Right lobe of liver (tissue), 6 donors: ENCODE results near the gene CDH12. TPM values are rescaled to one million over a fixed set of nuclear protein-coding genes. Genes with fewer than 3 reads are reported as not detected.
A peak's percentile ranks its signal among the peaks of the same experiment; 100 is the strongest.

Experiments used
- ATAC-seq, 4 donors: fragments of 200-7000 bp; cut with Tn5 transposase; one replicate each; pipeline ENCODE4 v1.9.1; 2020; ENCODE audit warnings: mild to moderate bottlenecking in 4 of 4, moderate library complexity in 4 of 4
- DNase-seq, 3 donors: peaks; one replicate each; pipeline ENCODE4 v3.0.0-alpha.2; 2020
- H3K27ac ChIP-seq, 3 donors: fragments of 200-600 bp; one replicate each; pipeline ENCODE4 v1.8.0; 2022
- H3K27me3 ChIP-seq, 2 donors: fragments of 200-600 bp; one replicate each; pipeline ENCODE4 v1.8.0; 2022
- H3K36me3 ChIP-seq, 4 donors: fragments of 200-600 bp; sonication (generic) in 1 of 4; one replicate each; pipeline versions ENCODE4 v1.5.1 to v1.8.0; 2017 to 2022; ENCODE audit warnings: control low read depth in 1 of 4
- H3K4me1 ChIP-seq, 4 donors: fragments of 200-600 bp; sonication (generic) in 1 of 4; one replicate each; pipeline versions ENCODE4 v1.5.1 to v1.8.0; 2017 to 2022; ENCODE audit warnings: control low read depth in 1 of 4
- H3K4me3 ChIP-seq, 3 donors: fragments of 200-600 bp; one replicate each; pipeline ENCODE4 v1.8.0; 2022
- H3K9me3 ChIP-seq, 4 donors: fragments of 200-600 bp; sonication (generic) in 1 of 4; one replicate each; pipeline versions ENCODE4 v1.5.1 to v1.8.0; 2017 to 2022; ENCODE audit warnings: control low read depth in 1 of 4
- CTCF ChIP-seq, 4 donors: fragments of 200-600 bp in 3 of 4; fragments of 450-650 bp in 1 of 4; IDR thresholded peaks; one replicate each; pipeline versions ENCODE4 v1.5.1 to v1.8.0; 2016 to 2022; ENCODE audit warnings: antibody characterized with exemption in 4 of 4, mild to moderate bottlenecking in 2 of 4
- POLR2A ChIP-seq: fragments of 450-650 bp; IDR thresholded peaks from one replicate; pipeline ENCODE4 v1.6.1; 2017; ENCODE audit warnings: antibody characterized with exemption, mild to moderate bottlenecking
- WGBS: methylation state at CpG from one replicate; pipeline ENCODE4 v1.1.6; 2018; ENCODE audit warnings: low coverage, low lambda C conversion rate; ENCODE audit not compliant: insufficient coverage; ENCODE audit errors: missing lambda C conversion rate; 5-methylcytosine and 5-hydroxymethylcytosine counted together
- intact Hi-C, 2 donors: fragments of 100-400 bp; cut with DNase I; formaldehyde crosslinking; loops; one replicate each; pipeline versions ENCODE4 v1.11.2 to v1.14.1; 2022
- total RNA-seq, 6 experiments: library from RNA; depleted of rRNA in 2 of 6; stranded (reverse); fragments of >200 nt in 2 of 6; fragmentation: NEBNext Ultra II Directional in 3 of 6; extraction: Animal tissue kit (Norgen Biotek cat#: 25700) in 3 of 6; gene quantifications; one replicate each; pipeline versions ENCODE4 v1.1.0 to v1.2.4, GENCODE V29; 2016 to 2023
- donor health status: DM: no; HTN: yes; CAD: no.
- donor health status: DM: no; HTN: no; CAD: no.
- donor health status: DM: no; HTN: no; CAD: no.
- donor health status: DM: no; HTN: yes; CAD: no.
- donor health status: DM: no; HTN: yes; CAD: no.

CDH12 gene
- total RNA-seq, 6 experiments from 2014 or later: 0.42 to 1.0 (median 0.77) TPM; not detected in 3

DNA sequence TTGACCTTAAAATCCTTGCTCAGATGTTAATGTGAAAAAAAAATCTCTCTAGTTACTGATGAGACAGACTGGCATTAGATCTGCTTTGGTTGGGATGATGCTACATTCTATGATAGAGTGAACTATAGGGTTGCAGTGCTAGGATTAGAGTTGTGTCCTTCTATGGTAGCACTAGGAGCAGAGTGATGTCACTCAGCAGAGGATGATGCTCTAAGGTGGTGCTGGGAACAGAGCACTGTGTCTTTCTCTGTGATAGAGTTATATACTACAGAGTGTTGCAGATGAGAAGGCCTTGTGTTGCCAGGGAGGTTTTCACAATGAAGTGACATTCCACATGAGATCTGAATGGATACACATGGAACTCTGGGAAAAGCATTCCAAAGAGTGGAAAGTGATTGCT, 462.3 kb downstream of the CDH12 start:
- no peak for ATAC-seq
- DNase-seq: no peak
- Histone ChIP-seq H3K9me3 (no peaks in the 10 kb centered on the region), H3K36me3 (no peaks in the 10 kb centered on the region), H3K27me3 (no peaks in the 10 kb centered on the region), H3K27ac (no peak overlapping the region), H3K4me1 (no peaks in the 10 kb centered on the region), H3K4me3 (no peak overlapping the region)
- intact Hi-C loops: no loop called here
- TF ChIP-seq CTCF (IDR thresholded peaks at IDR 0.05): no peak
- no peak for TF ChIP-seq POLR2A

DNA sequence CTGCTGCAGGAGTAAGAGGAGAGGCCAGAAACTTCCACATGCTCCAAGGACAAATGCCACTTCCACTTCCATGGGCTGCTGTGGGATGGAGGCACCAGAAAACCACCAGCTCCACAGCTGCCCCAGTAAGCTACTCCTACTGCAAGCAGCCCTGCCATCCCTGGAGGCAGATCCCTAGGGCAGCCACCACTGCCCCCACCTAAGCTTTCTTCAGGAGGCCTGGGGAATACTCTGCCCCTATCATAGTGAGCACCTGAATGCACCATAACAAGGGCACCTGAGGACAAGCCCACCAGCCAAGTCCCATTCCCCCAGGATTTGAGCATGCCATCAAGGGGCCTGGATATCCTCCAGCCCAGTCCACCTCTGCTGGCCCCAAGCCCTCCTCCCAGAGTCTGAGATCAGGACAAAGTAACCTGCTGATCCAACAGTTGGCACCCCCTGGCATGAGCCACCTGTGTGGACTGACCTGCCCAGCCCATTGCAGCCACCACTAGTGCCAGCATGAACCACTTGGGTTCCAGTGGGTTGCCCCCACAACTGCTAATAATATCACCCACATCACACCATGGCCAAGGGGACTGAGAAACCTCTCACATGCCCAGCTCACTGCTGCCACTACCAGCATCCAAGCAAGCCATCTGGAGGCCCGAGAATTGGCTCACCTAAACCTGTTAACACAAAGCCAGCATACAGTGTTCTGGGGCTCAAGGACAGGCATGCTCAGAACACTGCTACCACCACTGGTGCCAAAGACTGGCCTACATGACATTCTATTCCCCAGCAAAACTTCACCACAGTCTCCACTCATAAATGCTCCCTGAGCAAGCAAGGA, 480.1 kb downstream of the CDH12 start:
- TF ChIP-seq POLR2A (no peak), CTCF (IDR thresholded peaks at IDR 0.05) (no peak)
- no peaks in the 10 kb centered on the region for H3K4me1 ChIP-seq
- intact Hi-C loops: no loop called here
- H3K27me3 ChIP-seq: no peaks in the 10 kb centered on the region
- DNase-seq: peak in 1 of 3 donors; percentile 39
- H3K9me3 ChIP-seq: no peaks in the 10 kb centered on the region
- H3K36me3 ChIP-seq: no peaks in the 10 kb centered on the region
- H3K4me3 ChIP-seq: no peak overlapping the region
- ATAC-seq: no peak
- H3K27ac ChIP-seq: no peak overlapping the region
- 11% methylated on average over 1 of the region's 1 CpG for WGBS

GRCh38 chr5:22372376-22372775, 480.8 kb downstream of the CDH12 start:
- TF ChIP-seq POLR2A: no peak
- TF ChIP-seq CTCF (IDR thresholded peaks at IDR 0.05): no peak
- Histone ChIP-seq H3K4me3 (no peak overlapping the region), H3K27ac (no peak overlapping the region), H3K36me3 (no peaks in the 10 kb centered on the region), H3K27me3 (no peaks in the 10 kb centered on the region), H3K4me1 (no peaks in the 10 kb centered on the region), H3K9me3 (no peaks in the 10 kb centered on the region)
- no peak for ATAC-seq
- no peak for DNase-seq
- 43% methylated on average over 4 of the region's 8 CpGs for WGBS
- intact Hi-C loops: no loop called here

DNA sequence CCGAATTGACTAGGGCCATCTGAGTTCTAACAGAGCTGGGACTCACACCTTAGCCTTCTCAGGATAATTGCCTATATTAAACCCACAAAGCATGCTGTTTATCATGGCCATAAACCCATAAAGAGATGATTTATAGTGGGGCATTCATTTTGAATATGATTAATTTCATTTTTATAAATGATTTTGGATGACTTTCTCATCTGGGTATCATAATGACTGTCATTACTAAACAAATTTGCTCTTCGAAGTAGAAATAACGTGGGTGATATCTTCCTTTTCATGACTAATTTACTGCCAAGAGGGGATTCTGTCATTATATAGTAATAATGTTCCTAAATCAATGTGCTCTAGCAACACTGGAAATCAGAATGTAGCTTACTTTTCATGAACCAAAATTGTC, 498.2 kb downstream of the CDH12 start:
- no peaks in the 10 kb centered on the region for H3K36me3 ChIP-seq
- H3K27me3 ChIP-seq: no peaks in the 10 kb centered on the region
- WGBS: 45% methylated on average over 3 of the region's 3 CpGs
- H3K4me1 ChIP-seq: no peaks in the 10 kb centered on the region
- H3K27ac ChIP-seq: no peak overlapping the region
- ATAC-seq: no peak
- intact Hi-C loops: no loop called here
- no peaks in the 10 kb centered on the region for H3K9me3 ChIP-seq
- no peak for DNase-seq
- no peak for TF ChIP-seq CTCF (IDR thresholded peaks at IDR 0.05)
- no peak for TF ChIP-seq POLR2A
- no peak overlapping the region for H3K4me3 ChIP-seq
